OCI-LY3 (cell line): ENCODE data around the gene STARD9.

Experiments
- H2AFZ ChIP-seq: fragments of 200-600, 300-600 bp; shearing (Covaris generic); 2 replicates; pipeline ENCODE4 v1.6.0; 2014; ENCODE audit warnings: antibody characterized with exemption, low read depth, low read length
- H3K27ac ChIP-seq: fragments of 200-600, 300-600 bp; sonication (generic); 2 replicates; pipeline ENCODE4 v1.5.1; 2014; ENCODE audit warnings: mild to moderate bottlenecking, low read length, moderate library complexity, mixed read lengths
- H3K27me3 ChIP-seq: fragments of 200-600, 300-600 bp; sonication (generic); 2 replicates; pipeline ENCODE4 v1.6.1; 2014; ENCODE audit warnings: low read depth, low read length, mixed read lengths
- H3K36me3 ChIP-seq: fragments of 200-600, 300-600 bp; sonication (generic); replicated peaks from 2 replicates; pipeline ENCODE3; 2014; ENCODE audit warnings: low read depth, low read length, mixed read lengths
- H3K4me1 ChIP-seq: fragments of 300-600, 200-600 bp; sonication (generic); 2 replicates; pipeline ENCODE4 v1.6.1; 2014; ENCODE audit warnings: low read length, mixed read lengths
- H3K4me2 ChIP-seq: fragments of 200-600, 300-600 bp; sonication (generic); 2 replicates; pipeline ENCODE4 v1.6.1; 2014; ENCODE audit warnings: low read length, mixed read lengths
- H3K4me3 ChIP-seq: fragments of 300-600, 200-600 bp; sonication (generic); 2 replicates; pipeline ENCODE4 v1.5.1; 2014; ENCODE audit warnings: antibody characterized with exemption, mild to moderate bottlenecking, low read length, moderate library complexity
- H3K79me2 ChIP-seq: fragments of 300-600, 200-600 bp; shearing (Covaris generic); 2 replicates; pipeline ENCODE4 v1.6.1; 2014; ENCODE audit warnings: mild to moderate bottlenecking, low read length, mixed read lengths
- H3K9ac ChIP-seq: fragments of 300-600, 200-600 bp; shearing (Covaris generic); 2 replicates; pipeline ENCODE4 v1.6.0; 2014; ENCODE audit warnings: mild to moderate bottlenecking, low read length, moderate library complexity
- H3K9me3 ChIP-seq: fragments of 200-600, 300-600 bp; shearing (Covaris generic); 2 replicates; pipeline ENCODE4 v1.6.1; 2014; ENCODE audit warnings: low read length, mixed read lengths; ENCODE audit not compliant: insufficient read depth
- H4K20me1 ChIP-seq: fragments of 200-600, 300-600 bp; sonication (generic); 2 replicates; pipeline ENCODE4 v1.6.1; 2016; ENCODE audit warnings: low read length, mixed read lengths; ENCODE audit not compliant: insufficient read depth
- EZH2phosphoT487 ChIP-seq: fragments of 200-600 bp; shearing (Covaris generic); IDR thresholded peaks from 2 replicates; pipeline ENCODE4 v1.6.1; 2018; ENCODE audit warnings: antibody characterized with exemption, mixed run types, low read depth
- TF ChIP-seq, protein P1 (sequence below): fragments of 200-600, 300-600 bp; sonication (generic); IDR thresholded peaks from 2 replicates; pipeline ENCODE4 v1.5.1; 2014; ENCODE audit warnings: antibody characterized with exemption, low read length, low read depth

Gene STARD9

DNA sequence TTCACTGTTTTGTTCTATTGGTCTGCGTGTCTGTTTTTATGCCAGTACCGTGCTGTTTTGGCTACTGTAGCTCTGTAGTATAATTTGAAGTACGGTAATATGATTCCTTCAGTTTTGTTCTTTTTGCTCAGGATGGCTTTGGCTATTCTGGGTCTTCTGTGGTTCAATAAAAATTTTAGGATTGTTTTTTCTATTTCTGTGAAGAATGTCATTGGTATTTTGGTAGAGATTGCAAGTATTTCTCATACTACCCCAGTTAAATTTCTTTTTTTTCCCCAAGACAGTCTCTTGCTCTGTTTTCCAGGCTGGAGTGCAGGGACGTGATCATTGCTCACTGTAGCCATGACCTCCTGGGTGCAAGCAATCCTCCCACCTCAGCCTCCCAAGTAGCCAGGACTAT, 53.4 kb downstream of the STARD9 start:
- Histone ChIP-seq H3K9me3 (no peaks in the 10 kb centered on the region), H2AFZ (no peak overlapping the region), H3K36me3 (no peaks in the 10 kb centered on the region), H3K27me3 (no peaks in the 10 kb centered on the region), H3K9ac (no peak overlapping the region), H3K79me2 (no peaks in the 10 kb centered on the region), H3K4me2 (no peak overlapping the region), H3K27ac (no peak overlapping the region), H3K4me3 (no peak overlapping the region), H3K4me1 (peaks cover 5% of the 10 kb centered on the region; the same call in 1 of the 2 replicates), H4K20me1 (no peaks in the 10 kb centered on the region)
- TF ChIP-seq, protein P1, sequence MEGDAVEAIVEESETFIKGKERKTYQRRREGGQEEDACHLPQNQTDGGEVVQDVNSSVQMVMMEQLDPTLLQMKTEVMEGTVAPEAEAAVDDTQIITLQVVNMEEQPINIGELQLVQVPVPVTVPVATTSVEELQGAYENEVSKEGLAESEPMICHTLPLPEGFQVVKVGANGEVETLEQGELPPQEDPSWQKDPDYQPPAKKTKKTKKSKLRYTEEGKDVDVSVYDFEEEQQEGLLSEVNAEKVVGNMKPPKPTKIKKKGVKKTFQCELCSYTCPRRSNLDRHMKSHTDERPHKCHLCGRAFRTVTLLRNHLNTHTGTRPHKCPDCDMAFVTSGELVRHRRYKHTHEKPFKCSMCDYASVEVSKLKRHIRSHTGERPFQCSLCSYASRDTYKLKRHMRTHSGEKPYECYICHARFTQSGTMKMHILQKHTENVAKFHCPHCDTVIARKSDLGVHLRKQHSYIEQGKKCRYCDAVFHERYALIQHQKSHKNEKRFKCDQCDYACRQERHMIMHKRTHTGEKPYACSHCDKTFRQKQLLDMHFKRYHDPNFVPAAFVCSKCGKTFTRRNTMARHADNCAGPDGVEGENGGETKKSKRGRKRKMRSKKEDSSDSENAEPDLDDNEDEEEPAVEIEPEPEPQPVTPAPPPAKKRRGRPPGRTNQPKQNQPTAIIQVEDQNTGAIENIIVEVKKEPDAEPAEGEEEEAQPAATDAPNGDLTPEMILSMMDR: no peak
- TF ChIP-seq EZH2phosphoT487: no peak

DNA sequence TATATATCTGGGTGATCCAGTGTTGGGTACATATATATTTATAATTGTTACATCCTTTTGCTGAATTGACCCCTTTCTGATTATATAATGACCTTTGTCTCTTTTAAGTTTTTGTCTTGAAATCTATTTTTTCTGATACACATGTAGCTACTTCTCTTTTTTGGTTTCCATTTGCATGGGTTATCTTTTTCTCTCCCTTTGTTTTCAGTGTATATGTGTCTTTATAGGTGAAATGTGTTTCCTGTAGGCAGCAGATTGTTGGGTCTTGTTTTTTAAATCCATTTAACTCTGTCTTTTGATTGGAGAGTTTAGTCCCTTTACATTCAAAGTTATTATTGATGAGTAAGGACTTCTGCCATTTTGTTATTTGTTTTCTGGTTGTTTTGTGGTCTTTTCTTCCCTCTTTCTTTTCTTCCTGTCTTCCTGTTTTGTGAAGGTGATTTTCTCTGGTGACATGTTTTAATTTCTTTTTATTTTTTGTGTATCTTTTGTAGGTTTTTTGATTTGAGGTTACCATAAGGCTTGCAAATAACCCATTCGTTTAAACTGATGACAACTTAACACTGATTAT, 56.8 kb downstream of the STARD9 start:
- H3K9me3 ChIP-seq: no peaks in the 10 kb centered on the region
- H3K9ac ChIP-seq: no peak overlapping the region
- TF ChIP-seq EZH2phosphoT487: no peak
- TF ChIP-seq, protein P1: no peak
- H3K4me2 ChIP-seq: no peak overlapping the region
- H3K27ac ChIP-seq: no peak overlapping the region
- no peaks in the 10 kb centered on the region for H4K20me1 ChIP-seq
- peaks cover 5% of the 10 kb centered on the region; the same call in 1 of the 2 replicates for H3K4me1 ChIP-seq
- H3K4me3 ChIP-seq: no peak overlapping the region
- no peaks in the 10 kb centered on the region for H3K27me3 ChIP-seq
- no peaks in the 10 kb centered on the region for H3K36me3 ChIP-seq
- H3K79me2 ChIP-seq: no peaks in the 10 kb centered on the region
- H2AFZ ChIP-seq: no peak overlapping the region

DNA sequence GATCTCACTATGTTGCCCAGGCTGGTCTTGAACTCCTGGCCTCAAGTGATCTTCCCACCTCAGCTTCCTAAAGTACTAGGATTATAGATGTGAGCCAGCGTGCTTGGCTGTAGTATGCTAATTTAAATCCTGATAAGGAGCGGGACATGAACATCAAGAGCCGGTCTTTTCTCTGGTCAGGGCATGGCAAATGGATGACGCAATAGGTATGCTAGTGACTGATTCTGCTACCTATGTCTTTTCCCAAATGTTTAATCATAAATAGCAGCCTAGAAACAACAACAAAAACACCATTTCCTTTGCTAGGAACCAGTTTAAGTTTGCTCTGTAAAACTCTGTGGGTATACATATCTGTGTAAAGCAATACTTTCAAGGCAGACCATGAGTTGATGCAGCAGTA, 64.7 kb downstream of the STARD9 start:
- no peak overlapping the region for H3K9ac ChIP-seq
- no peaks in the 10 kb centered on the region for H3K79me2 ChIP-seq
- H4K20me1 ChIP-seq: no peaks in the 10 kb centered on the region
- H3K27me3 ChIP-seq: no peaks in the 10 kb centered on the region
- H2AFZ ChIP-seq: no peak overlapping the region
- no peaks in the 10 kb centered on the region for H3K9me3 ChIP-seq
- H3K4me2 ChIP-seq: no peak overlapping the region
- no peak overlapping the region for H3K27ac ChIP-seq
- H3K4me3 ChIP-seq: no peak overlapping the region
- H3K36me3 ChIP-seq: no peaks in the 10 kb centered on the region
- TF ChIP-seq, protein P1: no peak
- no peak for TF ChIP-seq EZH2phosphoT487
- no peaks in the 10 kb centered on the region for H3K4me1 ChIP-seq

DNA sequence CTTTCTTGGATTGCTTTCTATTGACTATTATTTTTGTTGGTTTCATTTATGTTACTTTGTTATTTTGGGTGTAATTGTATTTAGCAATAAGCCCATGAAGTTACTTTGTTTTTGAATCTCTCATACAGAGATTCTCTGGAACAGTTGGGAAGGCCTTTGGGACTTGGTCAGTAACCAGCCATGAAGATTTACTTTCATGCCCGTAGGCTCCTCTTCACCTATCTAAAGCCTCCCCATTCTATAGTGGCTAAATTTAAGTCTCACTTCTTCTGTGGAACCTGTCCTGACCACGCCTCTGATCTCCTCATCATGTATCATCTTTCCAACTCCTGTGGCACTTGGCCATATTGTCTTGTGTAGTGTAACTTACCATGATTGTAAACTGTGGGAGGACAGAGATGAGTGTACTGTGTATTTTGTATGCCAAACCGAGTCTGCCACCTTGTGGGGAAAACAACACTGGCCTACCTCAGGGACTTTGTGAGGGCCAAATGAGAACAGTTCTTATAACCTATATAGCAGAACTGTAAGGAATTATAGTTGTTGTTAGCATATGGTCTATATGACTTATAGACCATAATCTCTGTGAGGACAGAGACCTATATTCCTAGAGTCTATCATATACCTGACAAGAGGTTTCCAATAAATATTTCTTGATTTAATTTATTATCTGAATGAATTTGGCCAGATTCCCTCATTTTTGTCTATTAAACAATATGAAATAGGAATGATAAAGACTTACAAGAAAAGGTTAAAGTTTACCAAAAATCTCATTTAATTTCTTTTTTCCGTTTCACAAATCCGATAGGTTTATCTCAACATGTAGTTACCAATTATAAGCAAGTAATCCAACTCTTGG, 75.0 kb downstream of the STARD9 start:
- Histone ChIP-seq H3K4me3 (no peak overlapping the region), H3K27ac (no peak overlapping the region), H3K4me2 (peak overlapping the region; percentile 6; the same call in 1 of the 2 replicates), H3K4me1 (no peaks in the 10 kb centered on the region), H3K9me3 (no peaks in the 10 kb centered on the region), H3K79me2 (no peaks in the 10 kb centered on the region), H3K36me3 (no peaks in the 10 kb centered on the region), H3K9ac (no peak overlapping the region), H4K20me1 (no peaks in the 10 kb centered on the region), H2AFZ (peak overlapping the region; percentile 2; the same call in 1 of the 2 replicates), H3K27me3 (no peaks in the 10 kb centered on the region)
- TF ChIP-seq, protein P1: peak; percentile 87
- TF ChIP-seq EZH2phosphoT487: no peak
